ENCODE results near the gene RHOT2. TPM values are rescaled to one million over a fixed set of nuclear protein-coding genes. Genes with fewer than 3 reads are reported as not detected.

Gene RHOT2
- total and polyA plus RNA-seq, 2 experiments from 2014 or later, result 129 to 163 TPM

DNA sequence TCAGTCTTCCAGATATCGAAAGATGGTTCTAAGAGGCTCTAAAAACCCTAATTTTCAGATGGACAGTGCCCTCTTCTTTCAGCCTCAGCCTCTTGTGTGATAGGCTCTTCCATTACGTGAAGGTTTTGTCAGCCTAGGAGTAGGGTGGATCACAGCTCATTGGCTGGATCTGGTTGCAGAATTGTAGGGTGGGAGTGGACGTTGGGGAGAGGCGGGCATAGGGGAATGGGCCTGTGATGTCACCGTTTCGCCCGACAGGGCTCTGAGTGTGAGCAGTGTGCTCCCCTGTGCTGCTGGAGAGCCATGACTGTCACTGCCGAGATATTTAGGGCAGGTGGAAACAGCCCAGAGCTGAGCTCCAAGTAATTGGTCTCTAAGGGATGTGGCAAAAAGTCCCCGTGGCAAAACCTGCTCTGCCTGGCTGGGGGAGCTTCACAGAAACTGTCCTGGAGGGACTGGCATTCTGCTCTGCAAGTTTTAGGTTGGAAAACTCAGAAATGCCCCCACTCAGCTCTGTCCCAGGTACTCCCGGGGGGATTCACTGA is 43.3 kb upstream of the RHOT2 start:
- no peak overlapping the region for H3K4me3 ChIP-seq
- Mint-ChIP-seq H3K4me1 (peaks cover 34% of the 10 kb centered on the region), H3K36me3 (ENCODE audit: low read depth) (no peaks in the 10 kb centered on the region; the same call in 2 of the 3 replicates), H3K9me3 (no peaks in the 10 kb centered on the region), H3K27ac (0 out of 2 replicates have a peak overlapping the region, but pooled peaks have one; percentile 57), H3K27me3 (ENCODE audit: insufficient read depth, low read depth, poor library complexity) (peaks cover 16% of the 10 kb centered on the region), H3K4me3 (no peak overlapping the region)
- peaks cover 10% of the 10 kb centered on the region; the same call in 1 of the 2 replicates for H4K20me1 ChIP-seq (replicated peaks; ENCODE audit: insufficient read depth)
- H2AFZ ChIP-seq, result no peak overlapping the region
- H3K27me3 ChIP-seq (ENCODE audit: insufficient read depth), result no peaks in the 10 kb centered on the region
- DNase-seq (ENCODE audit: low spot score) (no peak), ATAC-seq (no peak; the same call in 2 of the 3 replicates)
- H3K9me2 ChIP-seq (ENCODE audit: insufficient read depth), result no peaks in the 10 kb centered on the region
- H3K27ac ChIP-seq (ENCODE audit: low read depth), result peak overlapping the region; percentile 63; the same call in 1 of the 2 replicates
- H3K79me2 ChIP-seq (replicated peaks; ENCODE audit: insufficient read depth), result no peaks in the 10 kb centered on the region; the same call in 1 of the 2 replicates
- H3K4me1 ChIP-seq (ENCODE audit: insufficient read depth), result peaks cover 12% of the 10 kb centered on the region; the same call in 1 of the 2 replicates
- no peaks in the 10 kb centered on the region for H3K36me3 ChIP-seq (ENCODE audit: insufficient read depth)
- TF ChIP-seq NANOG (IDR thresholded peaks at IDR 0.05; ENCODE audit: borderline replicate concordance) (no peak), EZH2 (IDR thresholded peaks at IDR 0.05; ENCODE audit: low read depth, unreplicated experiment) (no peak), EZH2phosphoT487 (IDR thresholded peaks at IDR 0.05; ENCODE audit: unreplicated experiment) (no peak), POLR2AphosphoS5 (IDR thresholded peaks at IDR 0.05; ENCODE audit: low read depth) (no peak), ZNF331 (CRISPR knock-in tag; IDR thresholded peaks at IDR 0.05; ENCODE audit: low read depth) (no peak), ZNF114 (CRISPR knock-in tag; IDR thresholded peaks at IDR 0.05) (no peak), JUNB (IDR thresholded peaks at IDR 0.05; ENCODE audit: unreplicated experiment) (no peak)
- TF ChIP-seq, protein P1, sequence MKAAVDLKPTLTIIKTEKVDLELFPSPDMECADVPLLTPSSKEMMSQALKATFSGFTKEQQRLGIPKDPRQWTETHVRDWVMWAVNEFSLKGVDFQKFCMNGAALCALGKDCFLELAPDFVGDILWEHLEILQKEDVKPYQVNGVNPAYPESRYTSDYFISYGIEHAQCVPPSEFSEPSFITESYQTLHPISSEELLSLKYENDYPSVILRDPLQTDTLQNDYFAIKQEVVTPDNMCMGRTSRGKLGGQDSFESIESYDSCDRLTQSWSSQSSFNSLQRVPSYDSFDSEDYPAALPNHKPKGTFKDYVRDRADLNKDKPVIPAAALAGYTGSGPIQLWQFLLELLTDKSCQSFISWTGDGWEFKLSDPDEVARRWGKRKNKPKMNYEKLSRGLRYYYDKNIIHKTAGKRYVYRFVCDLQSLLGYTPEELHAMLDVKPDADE (IDR thresholded peaks at IDR 0.05), result no peak
- TF ChIP-seq, protein P2, sequence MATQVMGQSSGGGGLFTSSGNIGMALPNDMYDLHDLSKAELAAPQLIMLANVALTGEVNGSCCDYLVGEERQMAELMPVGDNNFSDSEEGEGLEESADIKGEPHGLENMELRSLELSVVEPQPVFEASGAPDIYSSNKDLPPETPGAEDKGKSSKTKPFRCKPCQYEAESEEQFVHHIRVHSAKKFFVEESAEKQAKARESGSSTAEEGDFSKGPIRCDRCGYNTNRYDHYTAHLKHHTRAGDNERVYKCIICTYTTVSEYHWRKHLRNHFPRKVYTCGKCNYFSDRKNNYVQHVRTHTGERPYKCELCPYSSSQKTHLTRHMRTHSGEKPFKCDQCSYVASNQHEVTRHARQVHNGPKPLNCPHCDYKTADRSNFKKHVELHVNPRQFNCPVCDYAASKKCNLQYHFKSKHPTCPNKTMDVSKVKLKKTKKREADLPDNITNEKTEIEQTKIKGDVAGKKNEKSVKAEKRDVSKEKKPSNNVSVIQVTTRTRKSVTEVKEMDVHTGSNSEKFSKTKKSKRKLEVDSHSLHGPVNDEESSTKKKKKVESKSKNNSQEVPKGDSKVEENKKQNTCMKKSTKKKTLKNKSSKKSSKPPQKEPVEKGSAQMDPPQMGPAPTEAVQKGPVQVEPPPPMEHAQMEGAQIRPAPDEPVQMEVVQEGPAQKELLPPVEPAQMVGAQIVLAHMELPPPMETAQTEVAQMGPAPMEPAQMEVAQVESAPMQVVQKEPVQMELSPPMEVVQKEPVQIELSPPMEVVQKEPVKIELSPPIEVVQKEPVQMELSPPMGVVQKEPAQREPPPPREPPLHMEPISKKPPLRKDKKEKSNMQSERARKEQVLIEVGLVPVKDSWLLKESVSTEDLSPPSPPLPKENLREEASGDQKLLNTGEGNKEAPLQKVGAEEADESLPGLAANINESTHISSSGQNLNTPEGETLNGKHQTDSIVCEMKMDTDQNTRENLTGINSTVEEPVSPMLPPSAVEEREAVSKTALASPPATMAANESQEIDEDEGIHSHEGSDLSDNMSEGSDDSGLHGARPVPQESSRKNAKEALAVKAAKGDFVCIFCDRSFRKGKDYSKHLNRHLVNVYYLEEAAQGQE (IDR thresholded peaks at IDR 0.05; ENCODE audit: unreplicated experiment), result no peak
- TF ChIP-seq, protein P3, sequence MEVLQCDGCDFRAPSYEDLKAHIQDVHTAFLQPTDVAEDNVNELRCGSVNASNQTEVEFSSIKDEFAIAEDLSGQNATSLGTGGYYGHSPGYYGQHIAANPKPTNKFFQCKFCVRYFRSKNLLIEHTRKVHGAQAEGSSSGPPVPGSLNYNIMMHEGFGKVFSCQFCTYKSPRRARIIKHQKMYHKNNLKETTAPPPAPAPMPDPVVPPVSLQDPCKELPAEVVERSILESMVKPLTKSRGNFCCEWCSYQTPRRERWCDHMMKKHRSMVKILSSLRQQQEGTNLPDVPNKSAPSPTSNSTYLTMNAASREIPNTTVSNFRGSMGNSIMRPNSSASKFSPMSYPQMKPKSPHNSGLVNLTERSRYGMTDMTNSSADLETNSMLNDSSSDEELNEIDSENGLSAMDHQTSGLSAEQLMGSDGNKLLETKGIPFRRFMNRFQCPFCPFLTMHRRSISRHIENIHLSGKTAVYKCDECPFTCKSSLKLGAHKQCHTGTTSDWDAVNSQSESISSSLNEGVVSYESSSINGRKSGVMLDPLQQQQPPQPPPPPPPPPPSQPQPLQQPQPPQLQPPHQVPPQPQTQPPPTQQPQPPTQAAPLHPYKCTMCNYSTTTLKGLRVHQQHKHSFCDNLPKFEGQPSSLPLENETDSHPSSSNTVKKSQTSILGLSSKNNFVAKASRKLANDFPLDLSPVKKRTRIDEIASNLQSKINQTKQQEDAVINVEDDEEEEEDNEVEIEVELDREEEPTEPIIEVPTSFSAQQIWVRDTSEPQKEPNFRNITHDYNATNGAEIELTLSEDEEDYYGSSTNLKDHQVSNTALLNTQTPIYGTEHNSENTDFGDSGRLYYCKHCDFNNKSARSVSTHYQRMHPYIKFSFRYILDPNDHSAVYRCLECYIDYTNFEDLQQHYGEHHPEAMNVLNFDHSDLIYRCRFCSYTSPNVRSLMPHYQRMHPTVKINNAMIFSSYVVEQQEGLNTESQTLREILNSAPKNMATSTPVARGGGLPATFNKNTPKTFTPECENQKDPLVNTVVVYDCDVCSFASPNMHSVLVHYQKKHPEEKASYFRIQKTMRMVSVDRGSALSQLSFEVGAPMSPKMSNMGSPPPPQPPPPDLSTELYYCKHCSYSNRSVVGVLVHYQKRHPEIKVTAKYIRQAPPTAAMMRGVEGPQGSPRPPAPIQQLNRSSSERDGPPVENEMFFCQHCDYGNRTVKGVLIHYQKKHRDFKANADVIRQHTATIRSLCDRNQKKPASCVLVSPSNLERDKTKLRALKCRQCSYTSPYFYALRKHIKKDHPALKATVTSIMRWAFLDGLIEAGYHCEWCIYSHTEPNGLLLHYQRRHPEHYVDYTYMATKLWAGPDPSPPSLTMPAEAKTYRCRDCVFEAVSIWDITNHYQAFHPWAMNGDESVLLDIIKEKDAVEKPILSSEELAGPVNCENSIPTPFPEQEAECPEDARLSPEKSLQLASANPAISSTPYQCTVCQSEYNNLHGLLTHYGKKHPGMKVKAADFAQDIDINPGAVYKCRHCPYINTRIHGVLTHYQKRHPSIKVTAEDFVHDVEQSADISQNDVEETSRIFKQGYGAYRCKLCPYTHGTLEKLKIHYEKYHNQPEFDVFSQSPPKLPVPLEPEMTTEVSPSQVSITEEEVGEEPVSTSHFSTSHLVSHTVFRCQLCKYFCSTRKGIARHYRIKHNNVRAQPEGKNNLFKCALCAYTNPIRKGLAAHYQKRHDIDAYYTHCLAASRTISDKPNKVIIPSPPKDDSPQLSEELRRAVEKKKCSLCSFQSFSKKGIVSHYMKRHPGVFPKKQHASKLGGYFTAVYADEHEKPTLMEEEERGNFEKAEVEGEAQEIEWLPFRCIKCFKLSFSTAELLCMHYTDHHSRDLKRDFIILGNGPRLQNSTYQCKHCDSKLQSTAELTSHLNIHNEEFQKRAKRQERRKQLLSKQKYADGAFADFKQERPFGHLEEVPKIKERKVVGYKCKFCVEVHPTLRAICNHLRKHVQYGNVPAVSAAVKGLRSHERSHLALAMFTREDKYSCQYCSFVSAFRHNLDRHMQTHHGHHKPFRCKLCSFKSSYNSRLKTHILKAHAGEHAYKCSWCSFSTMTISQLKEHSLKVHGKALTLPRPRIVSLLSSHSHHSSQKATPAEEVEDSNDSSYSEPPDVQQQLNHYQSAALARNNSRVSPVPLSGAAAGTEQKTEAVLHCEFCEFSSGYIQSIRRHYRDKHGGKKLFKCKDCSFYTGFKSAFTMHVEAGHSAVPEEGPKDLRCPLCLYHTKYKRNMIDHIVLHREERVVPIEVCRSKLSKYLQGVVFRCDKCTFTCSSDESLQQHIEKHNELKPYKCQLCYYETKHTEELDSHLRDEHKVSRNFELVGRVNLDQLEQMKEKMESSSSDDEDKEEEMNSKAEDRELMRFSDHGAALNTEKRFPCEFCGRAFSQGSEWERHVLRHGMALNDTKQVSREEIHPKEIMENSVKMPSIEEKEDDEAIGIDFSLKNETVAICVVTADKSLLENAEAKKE (CRISPR knock-in tag; IDR thresholded peaks at IDR 0.05), result no peak
- H3F3A ChIP-seq (replicated peaks; ENCODE audit: low read depth), result peaks cover 21% of the 10 kb centered on the region
- no peak overlapping the region for H3K4me2 ChIP-seq
